IPS-11a (cell line): Measurements from ENCODE around the gene NDOR1.

Source experiments
- H3K4me3 ChIP-seq: one replicate; pipeline ENCODE4 v1.5.1; 2013; ENCODE audit warnings: low read depth, low read length, control low read depth

NDOR1 gene

GRCh38 chr9:137180491-137180890 is 25.0 kb upstream of the NDOR1 start:
- H3K4me3 ChIP-seq: no peak overlapping the region

GRCh38 chr9:137181680-137182079 is 23.8 kb upstream of the NDOR1 start:
- no peak overlapping the region for H3K4me3 ChIP-seq

GRCh38 chr9:137182836-137183235 is 22.7 kb upstream of the NDOR1 start:
- H3K4me3 ChIP-seq: no peak overlapping the region

GRCh38 chr9:137183980-137184595 is 21.4 kb upstream of the NDOR1 start:
- H3K4me3 ChIP-seq: no peak overlapping the region

- no peak overlapping the region for H3K4me3 ChIP-seq
Observed at GRCh38 chr9:137184881-137185660, 20.4 kb upstream of the NDOR1 start.

GRCh38 chr9:137185921-137186320 is 19.6 kb upstream of the NDOR1 start:
- H3K4me3 ChIP-seq: no peak overlapping the region

- H3K4me3 ChIP-seq: no peak overlapping the region
Observed at GRCh38 chr9:137186385-137186784, 19.1 kb upstream of the NDOR1 start.

- peak overlapping the region; percentile 89 for H3K4me3 ChIP-seq
Observed at GRCh38 chr9:137187386-137187785, 18.1 kb upstream of the NDOR1 start.

- H3K4me3 ChIP-seq: peak overlapping the region; percentile 89
Observed at GRCh38 chr9:137188086-137188489, 17.4 kb upstream of the NDOR1 start.

- peak within 1 kb of the TSS; percentile 89 for H3K4me3 ChIP-seq
Observed at GRCh38 chr9:137188490-137189296, 16.8 kb upstream of the NDOR1 start, which contains the start of the genes ANAPC2 and SSNA1. TSS of gene ANAPC2 (minus strand) at chr9:137188560. CDS start at chr9:137188532, 28 bp downstream. TSS of gene SSNA1 (plus strand) at chr9:137188676. CDS start at chr9:137188727, 51 bp downstream.

GRCh38 chr9:137189297-137190295 is 15.9 kb upstream of the NDOR1 start:
- H3K4me3 ChIP-seq: peak overlapping the region; percentile 89

GRCh38 chr9:137190315-137190856 is 15.1 kb upstream of the NDOR1 start:
- H3K4me3 ChIP-seq: no peak overlapping the region

- no peak overlapping the region for H3K4me3 ChIP-seq
Observed at GRCh38 chr9:137191245-137191644, 14.3 kb upstream of the NDOR1 start.

- no peak overlapping the region for H3K4me3 ChIP-seq
Observed at GRCh38 chr9:137191691-137192447, 13.6 kb upstream of the NDOR1 start.

- H3K4me3 ChIP-seq: no peak overlapping the region
Observed at GRCh38 chr9:137192448-137192780, 13.1 kb upstream of the NDOR1 start.

- no peak overlapping the region for H3K4me3 ChIP-seq
Observed at GRCh38 chr9:137192859-137193258, 12.6 kb upstream of the NDOR1 start.

GRCh38 chr9:137193771-137194170 is 11.7 kb upstream of the NDOR1 start:
- H3K4me3 ChIP-seq: no peak overlapping the region

GRCh38 chr9:137194388-137194787 is 11.1 kb upstream of the NDOR1 start:
- H3K4me3 ChIP-seq: no peak overlapping the region

GRCh38 chr9:137194909-137195308 is 10.6 kb upstream of the NDOR1 start:
- H3K4me3 ChIP-seq: no peak overlapping the region
